NCI-H1048 (cell line): ENCODE results near the gene SERPINA12.

Experiments used
- DNase-seq: peaks from one replicate; lab custom pipeline; 2025; lab: John Stamatoyannopoulos, UW

SERPINA12 gene

DNA sequence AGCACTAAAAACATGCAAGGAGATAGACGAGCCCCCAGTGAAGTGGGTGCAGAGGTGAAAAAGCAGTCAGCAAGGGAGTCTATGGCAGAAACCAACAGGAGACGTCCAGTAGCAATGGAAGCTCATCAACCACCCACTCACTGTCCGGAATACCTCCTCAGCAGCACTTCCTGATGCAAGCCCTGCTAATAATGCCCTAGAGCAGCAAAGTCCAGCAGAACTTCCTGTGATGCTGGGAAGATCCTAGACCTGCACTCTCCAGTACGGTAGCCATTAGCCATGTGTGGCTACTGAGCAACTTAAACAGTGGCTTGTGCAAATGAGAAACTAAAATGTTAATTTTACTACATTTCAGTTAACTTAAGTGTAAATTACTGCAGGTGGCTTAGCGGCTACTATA, 44.2 kb downstream of the SERPINA12 start:
- DNase-seq = no peak

DNA sequence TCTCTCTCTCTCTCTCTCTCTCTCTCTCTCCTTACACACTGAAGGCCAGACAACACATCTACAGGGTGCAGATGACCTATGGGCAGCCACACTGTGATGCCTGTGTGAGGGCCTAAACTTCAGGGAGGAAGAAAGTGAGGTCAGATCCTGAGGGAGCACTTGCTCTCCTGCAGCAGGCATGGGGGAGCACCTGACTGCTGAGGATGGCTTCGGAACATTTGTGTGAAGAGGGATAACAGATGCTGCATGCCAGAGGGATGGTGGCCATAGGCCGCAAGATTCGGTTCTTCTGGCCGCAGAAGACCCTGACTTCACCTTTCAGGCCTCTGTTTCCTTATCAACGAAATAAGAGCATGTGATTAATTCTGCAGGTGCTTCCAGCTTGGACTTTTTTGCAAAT, 45.0 kb downstream of the SERPINA12 start:
- no peak for DNase-seq

DNA sequence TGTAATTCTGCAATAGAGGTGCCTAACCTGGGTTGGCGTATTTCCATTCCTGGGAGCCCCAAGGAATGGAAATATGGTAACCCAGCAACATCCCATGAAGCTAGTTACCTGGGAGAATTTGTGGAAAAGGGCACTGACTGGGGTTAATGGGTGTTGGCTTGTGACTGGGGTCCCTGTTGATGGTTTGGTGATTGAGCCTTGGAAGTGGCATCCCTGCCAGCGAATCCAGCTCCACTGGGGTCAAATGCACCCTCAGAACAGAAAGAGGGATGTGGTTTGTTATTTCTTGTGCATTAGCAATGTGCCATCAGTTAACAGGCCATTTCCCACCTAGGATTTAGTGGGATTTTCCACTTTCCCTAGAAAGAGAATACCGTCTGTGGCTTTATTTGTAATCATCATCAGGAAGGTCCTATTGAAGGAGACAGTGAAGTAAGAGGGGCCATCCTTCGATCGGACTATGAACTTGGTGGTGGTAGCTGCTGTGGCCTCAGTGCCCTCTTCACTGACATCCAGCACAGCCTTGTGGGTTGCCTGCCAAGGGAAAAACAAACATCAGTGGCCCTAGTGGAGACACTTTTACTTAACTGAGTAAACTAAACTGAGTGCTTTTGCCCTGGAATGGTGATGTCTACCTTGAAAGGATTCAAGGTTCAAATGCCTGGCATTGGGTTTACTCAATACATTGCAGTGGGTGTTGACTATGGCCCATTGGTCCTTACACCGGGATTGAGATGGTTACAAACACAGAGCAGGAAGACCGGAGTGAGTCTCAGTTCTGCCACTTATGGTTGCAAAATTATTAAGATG, 46.3 kb downstream of the SERPINA12 start:
- DNase-seq = no peak

DNA sequence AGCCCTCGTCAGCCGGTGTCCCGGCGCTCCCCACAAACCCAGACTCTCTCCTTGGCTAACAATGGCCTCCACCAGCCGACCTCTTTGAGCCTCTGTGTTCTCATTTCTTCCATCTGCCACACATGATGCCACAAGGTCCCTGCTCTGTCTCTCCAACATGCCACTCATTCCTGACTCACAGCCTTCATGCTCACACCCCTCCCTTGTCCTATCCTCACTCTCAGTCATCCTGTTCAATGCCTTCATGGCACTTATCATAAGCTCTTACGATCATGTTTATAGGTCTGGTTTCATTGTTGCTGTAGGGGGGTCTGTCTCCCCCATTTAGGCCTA, 47.1 kb downstream of the SERPINA12 start:
- no peak for DNase-seq

DNA sequence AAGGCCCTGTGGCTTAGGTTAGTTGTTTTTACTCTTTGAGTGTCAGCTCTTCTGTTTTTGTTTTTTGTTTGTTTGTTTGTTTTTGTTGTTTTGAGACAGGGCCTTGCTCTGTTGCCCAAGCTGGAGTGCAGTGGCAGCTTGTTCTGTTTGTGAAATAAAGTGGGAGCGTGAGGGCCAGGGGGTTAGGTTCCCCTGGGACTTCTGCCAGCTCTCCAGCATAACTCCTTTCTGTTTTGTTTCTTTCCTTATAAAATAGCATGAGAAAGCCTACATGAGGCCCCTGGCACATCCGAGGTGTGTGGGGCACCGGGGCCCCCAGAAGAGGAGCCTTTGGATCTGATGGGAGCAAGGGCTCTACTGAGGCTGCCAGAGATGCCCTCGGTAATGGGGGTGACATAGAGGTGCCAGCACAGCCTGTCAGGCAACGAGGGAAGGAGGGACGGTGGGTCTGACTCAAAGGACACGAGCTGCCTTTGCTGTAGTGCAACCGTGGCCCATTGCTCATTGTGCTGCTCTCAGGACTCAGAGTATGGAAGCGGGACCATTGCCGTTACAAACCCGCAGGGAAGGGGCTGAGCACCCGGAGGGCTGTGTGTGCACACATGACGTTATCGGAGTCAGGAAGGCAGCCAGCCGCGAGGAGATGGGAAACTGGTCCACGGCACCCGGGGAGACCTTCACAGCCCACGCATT, 47.6 kb downstream of the SERPINA12 start:
- DNase-seq = no peak

DNA sequence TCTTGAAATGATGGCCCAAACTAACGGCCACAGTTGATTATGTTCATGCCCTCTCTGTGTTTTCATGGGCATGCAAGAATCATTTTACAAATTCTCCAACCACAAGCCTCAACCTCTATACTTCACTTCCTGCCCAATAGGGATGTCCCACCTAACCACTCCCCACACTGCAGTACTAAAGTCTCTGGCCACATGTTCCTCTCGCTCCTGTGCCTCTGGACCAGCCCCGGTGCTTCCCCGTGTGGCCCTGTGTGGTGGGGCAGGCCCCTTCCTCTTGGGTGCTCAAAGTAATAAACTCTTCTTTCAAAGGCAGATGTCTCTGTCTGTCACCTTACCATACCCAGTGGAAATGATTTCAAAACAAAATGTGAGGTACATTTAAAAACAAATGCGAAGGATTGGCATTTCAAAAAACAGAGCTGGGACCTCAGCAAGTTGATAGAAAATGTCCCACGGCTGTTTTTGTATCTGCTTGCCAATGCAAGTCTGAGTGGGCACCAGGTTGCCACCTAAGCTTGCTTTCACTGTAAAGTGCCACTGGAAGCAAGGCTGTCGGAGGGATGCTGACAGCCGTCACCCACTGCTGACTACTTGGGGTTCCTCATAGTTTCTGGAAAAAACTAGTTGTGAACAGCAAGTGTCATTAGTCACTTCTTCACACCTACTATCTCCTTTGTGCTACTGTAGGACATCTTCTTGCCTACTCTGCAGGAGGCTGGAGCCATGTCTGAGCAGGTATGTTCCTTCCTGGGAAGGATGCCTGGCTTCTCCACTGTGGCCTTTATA, 48.4 kb downstream of the SERPINA12 start:
- DNase-seq = no peak

DNA sequence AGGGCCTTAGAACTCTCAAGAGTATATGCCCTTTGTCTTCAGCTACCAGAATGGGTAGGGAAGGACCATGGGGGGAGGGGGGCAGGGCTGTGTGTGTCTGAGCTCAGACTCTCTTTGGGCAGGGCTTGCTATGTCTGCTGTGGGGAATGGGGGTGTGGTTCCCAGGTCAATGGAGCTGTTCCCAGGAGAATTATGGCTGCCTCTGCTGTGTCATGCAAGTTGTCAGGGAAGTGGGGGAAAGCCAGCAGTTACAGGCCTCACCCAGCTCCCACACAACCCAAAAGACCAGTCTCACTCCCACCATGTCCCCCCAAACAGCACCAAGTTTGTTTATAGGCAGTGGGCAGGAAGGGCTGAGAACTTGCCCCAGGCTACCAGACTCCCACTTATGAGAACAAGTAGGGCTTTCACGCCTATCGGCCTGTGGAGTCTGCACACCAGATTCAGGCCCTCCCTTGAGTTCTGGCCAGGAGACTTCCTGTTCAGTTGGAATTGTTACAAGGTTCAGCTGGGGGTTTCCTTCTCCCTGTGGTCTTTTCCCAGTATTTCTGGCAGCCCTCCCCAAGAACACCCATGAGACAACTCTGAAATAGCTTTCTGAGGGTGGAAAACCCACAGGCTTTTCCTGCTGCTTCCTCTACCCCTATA, 50.6 kb downstream of the SERPINA12 start:
- DNase-seq = no peak

DNA sequence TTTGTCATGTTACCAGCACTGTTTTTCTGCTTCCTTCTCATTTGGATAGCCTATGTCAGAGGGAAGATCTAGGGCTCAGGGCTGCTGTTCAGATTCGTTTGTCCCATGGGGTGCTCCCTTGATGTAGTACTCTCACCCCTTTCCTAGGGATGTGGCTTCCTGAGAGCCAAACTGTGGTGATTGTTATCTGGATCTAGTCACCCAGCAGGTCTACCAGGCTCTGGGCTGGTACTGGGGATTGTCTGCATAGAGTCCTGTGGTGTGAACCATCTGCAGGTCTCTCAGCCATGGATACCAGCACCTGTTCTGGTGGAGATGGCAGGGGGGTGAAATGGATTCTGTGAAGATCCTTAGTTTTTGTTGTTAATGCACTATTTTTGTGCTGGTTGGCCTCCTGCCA, 51.2 kb downstream of the SERPINA12 start:
- no peak for DNase-seq

DNA sequence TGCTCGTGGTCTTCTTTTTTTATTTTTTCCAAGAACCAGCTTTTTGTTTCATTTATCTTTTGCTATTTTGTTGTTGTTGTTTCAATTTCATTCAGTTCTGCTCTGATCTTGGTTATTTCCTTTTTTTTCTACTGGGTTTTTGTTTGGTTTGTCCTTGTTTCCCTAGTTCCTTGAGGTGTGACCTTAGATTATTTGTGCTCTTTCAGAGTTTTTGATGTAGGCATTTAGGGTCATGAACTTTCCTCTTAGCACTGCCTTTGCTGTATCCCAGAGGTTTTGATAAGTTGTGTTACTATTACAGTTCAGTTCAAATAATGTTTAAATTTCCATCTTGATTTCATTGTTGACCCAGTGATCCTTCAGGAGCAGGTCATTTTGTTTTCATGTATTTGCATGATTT, 53.3 kb downstream of the SERPINA12 start:
- no peak for DNase-seq

DNA sequence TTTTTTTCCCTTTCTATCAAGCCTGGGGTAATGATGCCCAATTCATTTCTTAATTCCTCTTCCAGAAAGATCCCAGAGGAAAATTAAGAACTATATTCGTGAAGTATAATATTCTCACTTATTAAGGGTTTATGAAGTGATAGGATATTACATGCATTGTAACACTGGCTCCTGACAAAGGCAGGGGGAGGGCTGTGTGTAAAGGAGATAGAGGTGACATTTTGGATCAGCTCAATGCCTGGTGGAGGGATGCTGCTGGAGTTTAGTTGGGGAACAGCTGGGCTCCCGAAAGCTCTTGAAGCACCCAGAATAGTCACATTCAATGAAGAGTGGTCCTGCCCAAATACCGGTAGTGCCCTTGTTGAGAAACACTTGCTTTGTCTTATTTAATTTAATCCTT, 57.4 kb downstream of the SERPINA12 start:
- DNase-seq = no peak

DNA sequence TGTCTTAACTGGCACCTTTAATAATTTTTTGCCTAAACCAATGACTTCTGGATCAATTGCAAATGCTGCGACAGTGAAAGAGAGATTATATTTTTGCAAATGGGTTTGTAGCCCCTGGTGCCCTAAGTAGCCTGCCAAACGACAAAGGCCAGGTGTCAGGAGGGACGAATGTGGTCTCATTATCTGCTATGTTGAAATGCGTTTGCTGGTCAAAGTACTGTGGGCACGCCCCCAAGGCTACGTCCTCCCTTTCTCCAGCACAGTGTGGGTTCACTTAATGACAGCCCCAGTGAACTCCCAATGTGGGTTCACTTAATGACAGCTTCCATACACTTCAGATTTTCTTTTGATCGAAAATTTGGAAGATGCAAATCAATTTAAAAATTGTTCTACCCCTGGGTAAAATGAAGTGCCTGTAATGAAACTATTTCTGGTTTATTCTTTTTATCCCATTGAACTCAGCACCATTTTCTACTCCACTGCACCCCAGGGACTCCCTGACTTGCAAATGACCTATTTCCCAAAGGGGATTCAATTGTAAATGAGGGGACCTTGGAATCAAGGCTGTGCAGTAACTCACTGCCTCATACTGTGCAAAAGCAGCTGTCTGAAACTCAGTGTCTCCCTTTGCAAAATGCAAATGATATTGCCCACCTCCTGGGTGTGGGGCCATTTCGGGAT, 58.0 kb downstream of the SERPINA12 start:
- no peak for DNase-seq

DNA sequence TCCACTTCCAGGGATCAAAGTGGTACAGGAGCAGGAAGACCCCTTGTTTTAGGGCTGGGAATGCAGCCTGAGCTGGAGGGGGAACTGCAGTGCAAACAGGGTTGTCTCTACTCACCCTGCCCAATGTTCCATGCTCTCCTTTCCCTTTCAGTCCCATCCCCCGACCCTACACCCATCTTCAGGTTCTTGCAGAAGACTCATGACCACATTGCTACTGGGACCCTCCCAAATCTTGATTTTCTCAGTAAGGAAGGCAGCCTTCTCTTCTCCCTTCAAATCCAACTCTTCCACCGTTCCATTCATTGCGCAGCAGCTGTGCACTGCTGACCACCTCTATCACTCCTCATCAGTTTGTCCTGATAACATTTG, 58.6 kb downstream of the SERPINA12 start:
- no peak for DNase-seq

DNA sequence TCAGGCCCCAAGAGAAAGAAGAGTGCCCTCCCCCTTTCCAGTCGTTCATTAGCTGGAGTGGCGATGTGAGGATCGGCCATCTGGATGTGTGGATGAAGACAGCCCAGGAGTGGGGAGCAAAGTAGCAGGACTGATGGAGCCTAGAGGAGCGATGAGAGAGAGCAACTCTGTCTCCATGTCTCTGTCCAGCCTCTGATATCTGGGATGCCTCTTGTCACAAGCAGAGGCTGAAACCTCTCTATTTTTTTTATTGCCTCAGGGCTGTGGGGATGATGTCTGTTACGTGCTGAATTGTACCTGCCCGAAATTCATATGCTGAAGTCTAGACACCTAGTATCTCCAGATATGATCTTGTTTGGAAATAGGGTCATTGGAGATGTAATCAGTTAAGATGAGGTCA, 59.3 kb downstream of the SERPINA12 start:
- DNase-seq = no peak

DNA sequence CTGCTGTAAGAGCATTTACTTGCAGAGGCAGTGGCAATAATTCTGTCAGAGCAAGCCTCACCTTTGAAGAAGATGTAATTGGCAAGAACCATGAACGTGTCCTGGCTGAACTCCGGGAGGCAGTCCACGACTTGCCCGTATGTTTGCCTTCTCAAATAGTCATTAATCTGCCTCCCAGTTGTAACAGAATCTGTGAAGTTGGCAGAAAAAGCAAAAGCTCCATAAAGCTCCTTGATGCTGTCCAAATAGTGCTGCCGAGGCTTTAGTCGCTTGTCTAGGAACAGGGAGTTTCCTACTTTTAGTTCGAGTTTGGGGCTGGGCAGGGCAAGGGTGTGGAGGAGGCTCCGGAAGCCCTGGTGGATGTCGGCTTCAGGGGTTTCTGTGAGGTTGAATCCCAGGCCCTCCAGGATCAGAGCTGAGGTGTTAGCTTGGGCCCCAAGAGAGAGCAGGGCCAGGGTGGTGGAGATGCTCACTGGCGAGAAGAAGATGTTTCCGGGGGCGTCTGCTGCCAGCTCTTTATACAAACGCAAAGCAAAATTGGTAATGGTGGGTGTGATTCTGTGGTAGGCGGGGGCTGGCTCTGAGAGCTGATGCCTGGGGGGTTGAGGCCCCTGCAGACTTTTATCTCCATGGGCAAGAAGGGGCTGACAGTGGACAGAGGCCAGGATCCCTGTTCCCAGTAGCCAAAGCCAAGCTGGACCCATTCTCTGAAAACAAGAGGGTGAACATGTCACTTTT, 61.0 kb downstream of the SERPINA12 start:
- DNase-seq = no peak

DNA sequence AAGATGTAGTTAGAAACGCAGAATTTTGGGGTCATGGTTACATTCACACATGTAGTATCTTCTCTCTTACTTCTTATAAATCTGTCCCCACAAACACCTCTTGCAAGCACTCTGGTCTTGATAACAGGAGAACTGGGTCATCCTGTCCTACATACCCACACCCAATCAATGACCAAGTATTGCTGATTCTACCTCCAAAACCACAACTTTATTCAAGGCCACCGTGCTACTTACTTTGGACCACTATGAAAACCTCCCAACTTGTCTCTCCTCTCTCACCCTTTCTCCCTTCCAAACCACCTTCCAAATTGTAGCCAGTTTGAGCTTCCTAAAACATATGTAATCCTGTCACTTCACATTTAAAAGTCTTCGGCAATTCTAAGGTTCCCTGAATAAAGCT, 62.1 kb downstream of the SERPINA12 start:
- no peak for DNase-seq

DNA sequence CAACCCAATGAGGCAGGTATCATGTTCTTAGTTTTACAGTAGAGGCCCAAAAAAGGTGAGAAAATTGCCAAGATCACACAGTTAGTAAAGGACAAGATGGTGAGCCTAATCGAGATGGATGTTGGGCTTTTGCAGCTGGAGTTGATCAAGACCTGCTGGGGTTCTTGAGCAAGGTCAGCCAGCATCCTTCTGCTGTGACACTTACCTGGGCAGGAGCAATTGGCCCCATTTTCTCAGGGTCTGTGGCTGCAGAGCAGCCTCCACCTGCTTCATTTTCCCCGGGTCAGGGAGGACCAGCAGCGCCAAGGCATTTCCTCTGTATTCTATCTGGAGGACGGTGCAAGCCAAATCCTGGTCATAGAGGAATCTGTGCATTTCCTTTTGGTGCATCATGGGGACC, 63.1 kb downstream of the SERPINA12 start:
- no peak for DNase-seq

DNA sequence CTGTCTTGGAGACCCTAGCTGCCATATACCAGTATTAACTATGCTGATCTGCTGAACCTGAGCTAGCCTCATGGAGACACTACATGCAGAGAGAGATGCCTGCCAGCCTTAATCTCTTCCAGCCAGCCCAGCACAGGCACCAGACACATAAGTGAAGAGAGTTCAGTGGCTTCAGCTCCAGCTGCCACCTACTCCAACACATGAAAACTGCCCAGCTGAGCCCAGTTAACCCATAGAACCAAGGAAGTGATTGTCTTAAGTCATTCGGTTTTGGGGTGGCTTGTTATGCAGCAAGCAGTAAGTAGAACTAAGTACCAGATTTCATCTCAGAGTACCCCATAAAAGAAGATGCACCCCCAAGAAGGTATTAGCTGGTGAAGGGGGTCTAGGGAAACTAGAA, 64.3 kb downstream of the SERPINA12 start:
- DNase-seq = no peak

DNA sequence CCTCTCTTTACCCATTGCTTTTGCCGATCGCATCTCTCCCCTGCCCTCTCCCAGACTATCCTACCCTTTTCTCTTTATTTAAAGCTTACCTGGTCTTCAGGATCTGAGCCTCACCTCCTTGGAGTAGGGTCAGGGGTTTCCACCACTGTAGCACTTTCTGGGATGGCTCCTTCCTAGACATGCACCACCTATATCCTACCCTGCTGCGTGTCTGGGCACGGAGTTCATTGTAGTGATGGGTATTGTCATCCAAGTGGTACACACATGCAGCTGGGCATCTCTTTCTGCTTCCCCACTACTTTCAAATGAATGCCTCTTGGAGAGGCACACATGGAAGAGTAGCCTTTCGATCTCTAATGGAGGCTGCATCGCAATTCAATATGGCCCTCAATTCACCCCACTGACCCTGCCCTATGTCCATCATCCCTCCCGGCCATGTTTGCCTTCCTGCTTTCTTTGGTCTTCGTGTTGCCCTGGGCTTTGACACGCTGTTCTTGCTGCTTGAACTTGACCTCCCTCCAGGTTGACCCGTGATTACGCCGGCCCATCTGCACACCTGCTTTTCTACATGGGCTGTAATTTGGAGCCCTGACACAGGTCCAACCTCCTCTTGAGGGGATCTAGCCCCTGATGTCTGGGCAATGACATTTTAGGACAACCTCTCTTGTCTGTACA, 67.6 kb downstream of the SERPINA12 start:
- DNase-seq = no peak

DNA sequence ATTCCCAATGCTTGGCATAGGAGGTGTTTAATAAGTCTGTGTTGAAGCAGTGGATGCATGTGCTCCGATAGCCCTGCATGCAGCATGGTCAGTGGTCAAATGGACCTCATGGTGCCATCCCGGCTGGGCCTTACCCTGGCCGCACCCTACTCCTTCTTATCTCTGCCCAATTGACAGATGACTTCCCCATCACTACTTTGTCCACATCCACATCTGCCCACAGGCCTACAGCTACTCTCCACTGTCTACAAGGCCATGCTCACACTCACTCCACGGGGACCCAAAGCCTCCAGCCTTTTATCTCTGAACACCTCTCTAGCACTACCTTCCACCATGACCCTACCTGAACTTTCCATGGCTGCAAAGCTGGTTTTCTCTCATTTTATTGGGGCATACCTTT, 68.1 kb downstream of the SERPINA12 start:
- no peak for DNase-seq

DNA sequence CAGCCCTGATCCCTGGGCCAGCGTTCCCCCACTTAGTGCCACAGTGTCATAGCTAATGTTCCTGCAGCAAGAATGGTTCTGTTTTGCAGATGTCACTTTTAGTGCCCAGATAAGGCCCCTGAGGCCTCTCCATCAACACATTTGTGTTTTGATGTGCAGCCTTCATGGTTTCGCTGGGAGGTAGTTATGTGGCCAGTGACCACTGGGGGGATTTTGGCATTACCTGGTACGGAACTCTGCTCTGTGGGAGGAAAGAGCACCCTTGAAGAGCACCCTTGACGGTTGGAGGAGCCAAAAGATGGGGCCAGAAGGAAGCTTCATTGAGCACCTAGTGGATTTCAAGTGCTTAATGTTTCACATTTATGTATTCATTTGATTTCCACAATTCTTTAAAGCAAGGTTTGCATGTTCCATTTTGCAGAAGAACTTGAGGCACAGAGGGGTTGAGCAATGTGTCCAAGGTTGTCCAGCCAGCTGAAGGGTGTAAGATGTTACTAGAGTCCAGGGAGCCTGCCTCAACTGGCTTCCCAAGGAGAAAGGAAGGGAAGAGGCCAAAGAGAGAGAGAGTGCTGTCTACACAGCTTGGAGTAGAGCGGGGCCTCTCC, 69.7 kb downstream of the SERPINA12 start:
- DNase-seq = no peak
